HL-60 (cell line): ENCODE measurements around the gene SLC27A6.

ENCODE experiments used
- CTCF ChIP-seq: IDR thresholded peaks from one replicate; pipeline ENCODE4 v1.5.1; 2011; ENCODE audit warnings: low read length, control low read depth, inconsistent platforms; ENCODE audit not compliant: insufficient read depth
- REST ChIP-seq: IDR thresholded peaks from 2 replicates; pipeline ENCODE4 v1.6.1; 2012; ENCODE audit warnings: low read depth; ENCODE audit not compliant: insufficient replicate concordance

- TF ChIP-seq REST (no peak), CTCF (no peak)
These were observed 104.0 kb downstream of the SLC27A6 start for GRCh38 chr5:129069292-129069691.
